Stimulated activated CD8-positive, alpha-beta memory T cell treated with anti-CD3 and anti-CD28 coated beads, Interleukin-12 subunit alpha, Interleukin-12 subunit beta, amount 100 ng/mL, for 24 hours (primary cell): ENCODE data around the gene CDKN2A.

Experiments used
- DNase-seq: peaks from one replicate; pipeline ENCODE4 v3.0.0-alpha.2; 2020; ENCODE audit errors: extremely low read depth

CDKN2A gene

GRCh38 chr9:22005702-22006606, 11.8 kb upstream of the CDKN2A start:
- DNase-seq, result no peak

GRCh38 chr9:22005021-22005701, 11.0 kb upstream of the CDKN2A start:
- DNase-seq, result no peak

- no peak for DNase-seq
These were observed 7.8 kb upstream of the CDKN2A start for GRCh38 chr9:22002038-22002437.

- DNase-seq, result no peak
These were observed 3.8 kb upstream of the CDKN2A start for GRCh38 chr9:21998026-21998425.

GRCh38 chr9:21997480-21997879, 3.3 kb upstream of the CDKN2A start:
- no peak for DNase-seq

- DNase-seq, result no peak
These were observed 2.7 kb upstream of the CDKN2A start for GRCh38 chr9:21996858-21997257.

- DNase-seq, result no peak
These were observed 2.2 kb upstream of the CDKN2A start for GRCh38 chr9:21996438-21996837.

GRCh38 chr9:21995666-21996398, 1.6 kb upstream of the CDKN2A start:
- DNase-seq, result no peak

- no peak for DNase-seq
These were observed 944 bp upstream of the CDKN2A start for GRCh38 chr9:21995006-21995665.

- no peak for DNase-seq
These were observed 389 bp upstream of the CDKN2A start, which contains the start of gene CDKN2B-AS1 for GRCh38 chr9:21994556-21995005. CDKN2B-AS1 (plus strand) TSS chr9:21994791.

GRCh38 chr9:21993007-21993406, 1.2 kb downstream of the CDKN2A start:
- DNase-seq, result no peak

GRCh38 chr9:21991072-21991959, 2.9 kb downstream of the CDKN2A start:
- no peak for DNase-seq

GRCh38 chr9:21989440-21990189, 4.6 kb downstream of the CDKN2A start:
- DNase-seq, result no peak

GRCh38 chr9:21988056-21988990, 5.9 kb downstream of the CDKN2A start:
- DNase-seq, result no peak

- no peak for DNase-seq
These were observed 8.1 kb downstream of the CDKN2A start for GRCh38 chr9:21985964-21986667.

- no peak for DNase-seq
These were observed 10.1 kb downstream of the CDKN2A start for GRCh38 chr9:21984101-21984500.

- DNase-seq, result no peak
These were observed 10.6 kb downstream of the CDKN2A start for GRCh38 chr9:21983561-21983935.

GRCh38 chr9:21982861-21983560, 11.2 kb downstream of the CDKN2A start:
- DNase-seq, result no peak
